LNCAP (cell line): ENCODE data around the gene FXYD5.

Experiments used
- CTCF ChIP-seq: fragments of 450-650 bp; IDR thresholded peaks from 2 replicates; pipeline ENCODE4 v1.5.1; 2017; ENCODE audit warnings: mild to moderate bottlenecking

FXYD5 gene

GRCh38 chr19:35177377-35178274 is 23.1 kb downstream of the FXYD5 start:
- TF ChIP-seq CTCF = no peak

GRCh38 chr19:35178701-35179100 is 24.2 kb downstream of the FXYD5 start:
- TF ChIP-seq CTCF = no peak

GRCh38 chr19:35179830-35180229 is 25.3 kb downstream of the FXYD5 start:
- TF ChIP-seq CTCF = no peak

- no peak for TF ChIP-seq CTCF
Observed at GRCh38 chr19:35181387-35181786, 26.9 kb downstream of the FXYD5 start.

GRCh38 chr19:35184267-35184666 is 29.7 kb downstream of the FXYD5 start:
- no peak for TF ChIP-seq CTCF

GRCh38 chr19:35184884-35185283 is 30.3 kb downstream of the FXYD5 start:
- TF ChIP-seq CTCF = no peak

- no peak for TF ChIP-seq CTCF
Observed at GRCh38 chr19:35194012-35194984, 39.8 kb downstream of the FXYD5 start.
